ENCODE results near the gene RAX2. TPM values are rescaled to one million over a fixed set of nuclear protein-coding genes. Genes with fewer than 3 reads are reported as not detected.

RAX2 gene
- total and polyA plus RNA-seq, 10 of the 15 experiments (the other 5 are each of a cell fraction or from before 2014, with no cell fraction given): not detected

GRCh38 chr19:3761382-3762129 is 10.5 kb downstream of the RAX2 start, which contains the start of gene APBA3 (continued):
- TF ChIP-seq ZNF687 (IDR thresholded peaks at IDR 0.05) (peak; percentile 61; the same call in 1 of the 2 replicates), POLR2AphosphoS2 (IDR thresholded peaks at IDR 0.05; ENCODE audit: low read depth, low read length) (peak; percentile 75)

GRCh38 chr19:3760871-3761361 is 11.1 kb downstream of the RAX2 start:
- ATAC-seq: no peak
- Histone ChIP-seq H3K4me1 (ENCODE audit: control insufficient read depth, insufficient read depth, low read length) (peaks cover 4% of the 10 kb centered on the region; the same call in 1 of the 2 replicates), H3K9ac (ENCODE audit: control insufficient read depth, insufficient read depth, low read length) (peak overlapping the region; percentile 84), H3K79me2 (ENCODE audit: control insufficient read depth, insufficient read depth, low read length) (peaks cover 25% of the 10 kb centered on the region), H3K27me3 (replicated peaks in 1 of 2; ENCODE audit: control insufficient read depth in 2 of 2, insufficient read depth in 2 of 2, low read length in 1 of 2) (no peaks in the 10 kb centered on the region), H4K20me1 (ENCODE audit: control insufficient read depth, insufficient read depth) (no peaks in the 10 kb centered on the region), H3K4me3 (peak overlapping the region; percentile 91), H2AFZ (ENCODE audit: control insufficient read depth, low read depth, low read length) (peak overlapping the region; percentile 96), H3K27ac (ENCODE audit: control insufficient read depth, insufficient read depth) (peak overlapping the region; percentile 69), H3K4me2 (ENCODE audit: control insufficient read depth, insufficient read depth) (peak overlapping the region; percentile 85), H3K9me3 (replicated peaks; ENCODE audit: control insufficient read depth, insufficient read depth, low read length) (no peaks in the 10 kb centered on the region), H3K36me3 (ENCODE audit: control insufficient read depth in 2 of 2, insufficient read depth in 2 of 2, low read length in 1 of 2) (no peaks in the 10 kb centered on the region; a peak in 3 of 4 replicates)
- intact Hi-C loops (cut with micrococcal nuclease; ENCODE audit: unreplicated experiment): no loop called here
- WGBS (ENCODE audit: insufficient coverage, insufficient replicate concordance, low lambda C conversion rate, missing lambda C conversion rate): 4% methylated on average over 7 of the region's 7 CpGs
- in situ Hi-C loops (cut with MboI): no loop called here
- ChIA-PET CTCF (interaction anchor here (0.6 to 1.1 kb wide), 2 partner anchors 7 to 8 kb away, joined by 3 to 6 read pairs; no protein-coding TSS in a partner anchor), POLR2A (interaction anchor here (0.6 to 1.2 kb wide), 4 partner anchors 8 to 208 kb away, joined by 3 to 7 read pairs (median 4); no protein-coding TSS in a partner anchor), RAD21 (ENCODE audit: unreplicated experiment) (interaction anchor here (2.1 kb wide), 1 partner anchor 227 kb away, joined by 7 read pairs; no protein-coding TSS in a partner anchor), SMC1A (ENCODE audit: uncharacterized antibody, unreplicated experiment) (no interaction called here)
- no peak for DNase-seq (ENCODE audit: low read depth, low spot score)
- FAIRE-seq: no peak
- TF ChIP-seq RAD21 (IDR thresholded peaks at IDR 0.05; ENCODE audit: insufficient read depth, low read depth, low read length): no peak
- TF ChIP-seq RBBP5 (conservative IDR thresholded peaks at IDR 0.05): no peak
- 0 out of 2 replicates have a peak, but pooled peaks have one; percentile 65 for TF ChIP-seq WRNIP1 (IDR thresholded peaks at IDR 0.05; ENCODE audit: borderline replicate concordance, low read depth, low read length)
- TF ChIP-seq CBX5 (IDR thresholded peaks at IDR 0.05; ENCODE audit: low read depth): no peak
- TSS peak; percentile 86 for BruUV-seq (replicated peaks)
